ENCODE measurements around the gene CCDC92B. TPM values are rescaled to one million over a fixed set of nuclear protein-coding genes. Genes with fewer than 3 reads are reported as not detected.

The CCDC92B gene
- total RNA-seq, 1 experiment from 2014 or later = 15.2 TPM

DNA sequence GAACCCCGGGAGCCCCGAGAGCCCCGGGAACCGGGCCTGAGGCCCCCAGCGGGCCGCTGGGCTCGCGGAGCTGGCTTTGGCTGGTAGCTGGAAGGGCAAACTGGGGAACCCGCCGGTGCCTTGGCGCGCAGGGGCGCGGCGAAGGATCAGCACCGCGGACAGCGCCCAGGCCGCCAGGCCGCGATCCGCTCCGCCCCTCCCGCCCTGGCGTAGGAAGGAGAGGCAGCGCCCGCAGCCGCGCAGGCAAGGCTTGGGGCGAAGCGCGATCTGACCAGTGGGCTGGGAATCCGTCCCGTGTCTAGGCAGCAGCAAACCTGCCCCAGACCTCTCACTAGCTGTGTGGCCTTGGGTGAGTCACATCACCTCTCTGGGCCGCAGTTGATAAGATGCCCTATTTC lies 331 bp upstream of the CCDC92B start (continued):
- TF ChIP-seq GABPB1 (CRISPR knock-in tag; IDR thresholded peaks at IDR 0.05) = peak; percentile 86
- no peak for TF ChIP-seq HMGA2 (CRISPR knock-in tag; IDR thresholded peaks at IDR 0.05)
- peak; percentile 94 for TF ChIP-seq TP53 (CRISPR knock-in tag; IDR thresholded peaks at IDR 0.05)
- TF ChIP-seq, protein P1, sequence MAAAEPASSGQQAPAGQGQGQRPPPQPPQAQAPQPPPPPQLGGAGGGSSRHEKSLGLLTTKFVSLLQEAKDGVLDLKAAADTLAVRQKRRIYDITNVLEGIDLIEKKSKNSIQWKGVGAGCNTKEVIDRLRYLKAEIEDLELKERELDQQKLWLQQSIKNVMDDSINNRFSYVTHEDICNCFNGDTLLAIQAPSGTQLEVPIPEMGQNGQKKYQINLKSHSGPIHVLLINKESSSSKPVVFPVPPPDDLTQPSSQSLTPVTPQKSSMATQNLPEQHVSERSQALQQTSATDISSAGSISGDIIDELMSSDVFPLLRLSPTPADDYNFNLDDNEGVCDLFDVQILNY (CRISPR knock-in tag; IDR thresholded peaks at IDR 0.05) = peak; percentile 90
- TF ChIP-seq, protein P2, sequence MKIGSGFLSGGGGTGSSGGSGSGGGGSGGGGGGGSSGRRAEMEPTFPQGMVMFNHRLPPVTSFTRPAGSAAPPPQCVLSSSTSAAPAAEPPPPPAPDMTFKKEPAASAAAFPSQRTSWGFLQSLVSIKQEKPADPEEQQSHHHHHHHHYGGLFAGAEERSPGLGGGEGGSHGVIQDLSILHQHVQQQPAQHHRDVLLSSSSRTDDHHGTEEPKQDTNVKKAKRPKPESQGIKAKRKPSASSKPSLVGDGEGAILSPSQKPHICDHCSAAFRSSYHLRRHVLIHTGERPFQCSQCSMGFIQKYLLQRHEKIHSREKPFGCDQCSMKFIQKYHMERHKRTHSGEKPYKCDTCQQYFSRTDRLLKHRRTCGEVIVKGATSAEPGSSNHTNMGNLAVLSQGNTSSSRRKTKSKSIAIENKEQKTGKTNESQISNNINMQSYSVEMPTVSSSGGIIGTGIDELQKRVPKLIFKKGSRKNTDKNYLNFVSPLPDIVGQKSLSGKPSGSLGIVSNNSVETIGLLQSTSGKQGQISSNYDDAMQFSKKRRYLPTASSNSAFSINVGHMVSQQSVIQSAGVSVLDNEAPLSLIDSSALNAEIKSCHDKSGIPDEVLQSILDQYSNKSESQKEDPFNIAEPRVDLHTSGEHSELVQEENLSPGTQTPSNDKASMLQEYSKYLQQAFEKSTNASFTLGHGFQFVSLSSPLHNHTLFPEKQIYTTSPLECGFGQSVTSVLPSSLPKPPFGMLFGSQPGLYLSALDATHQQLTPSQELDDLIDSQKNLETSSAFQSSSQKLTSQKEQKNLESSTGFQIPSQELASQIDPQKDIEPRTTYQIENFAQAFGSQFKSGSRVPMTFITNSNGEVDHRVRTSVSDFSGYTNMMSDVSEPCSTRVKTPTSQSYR (CRISPR knock-in tag; IDR thresholded peaks at IDR 0.05) = peak; percentile 87
- TF ChIP-seq NFE2L1 (CRISPR knock-in tag; IDR thresholded peaks at IDR 0.05) = peak; percentile 90; the same call in 1 of the 2 replicates
- 0 out of 2 replicates have a peak, but pooled peaks have one; percentile 31 for TF ChIP-seq KAT7 (CRISPR knock-in tag; IDR thresholded peaks at IDR 0.05; ENCODE audit: borderline replicate concordance)
- peak; percentile 81; the same call in 1 of the 2 replicates for TF ChIP-seq ATF1 (CRISPR knock-in tag; IDR thresholded peaks at IDR 0.05)
- TF ChIP-seq ZNF671 (CRISPR knock-in tag; IDR thresholded peaks at IDR 0.05) = no peak
- TF ChIP-seq, protein P3, sequence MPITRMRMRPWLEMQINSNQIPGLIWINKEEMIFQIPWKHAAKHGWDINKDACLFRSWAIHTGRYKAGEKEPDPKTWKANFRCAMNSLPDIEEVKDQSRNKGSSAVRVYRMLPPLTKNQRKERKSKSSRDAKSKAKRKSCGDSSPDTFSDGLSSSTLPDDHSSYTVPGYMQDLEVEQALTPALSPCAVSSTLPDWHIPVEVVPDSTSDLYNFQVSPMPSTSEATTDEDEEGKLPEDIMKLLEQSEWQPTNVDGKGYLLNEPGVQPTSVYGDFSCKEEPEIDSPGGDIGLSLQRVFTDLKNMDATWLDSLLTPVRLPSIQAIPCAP (CRISPR knock-in tag; IDR thresholded peaks at IDR 0.05) = peak; percentile 92
- TF ChIP-seq CBFB (CRISPR knock-in tag; IDR thresholded peaks at IDR 0.05; ENCODE audit: low read depth) = peak; percentile 85; the same call in 1 of the 2 replicates
- no peak for TF ChIP-seq STAT6 (CRISPR knock-in tag; conservative IDR thresholded peaks at IDR 0.05; ENCODE audit: low read depth)
- 0 out of 2 replicates have a peak, but pooled peaks have one; percentile 60 for TF ChIP-seq NR3C1 (CRISPR knock-in tag; conservative IDR thresholded peaks at IDR 0.05; ENCODE audit: low read depth)
- TF ChIP-seq SOX15 (CRISPR knock-in tag; IDR thresholded peaks at IDR 0.05) = no peak

DNA sequence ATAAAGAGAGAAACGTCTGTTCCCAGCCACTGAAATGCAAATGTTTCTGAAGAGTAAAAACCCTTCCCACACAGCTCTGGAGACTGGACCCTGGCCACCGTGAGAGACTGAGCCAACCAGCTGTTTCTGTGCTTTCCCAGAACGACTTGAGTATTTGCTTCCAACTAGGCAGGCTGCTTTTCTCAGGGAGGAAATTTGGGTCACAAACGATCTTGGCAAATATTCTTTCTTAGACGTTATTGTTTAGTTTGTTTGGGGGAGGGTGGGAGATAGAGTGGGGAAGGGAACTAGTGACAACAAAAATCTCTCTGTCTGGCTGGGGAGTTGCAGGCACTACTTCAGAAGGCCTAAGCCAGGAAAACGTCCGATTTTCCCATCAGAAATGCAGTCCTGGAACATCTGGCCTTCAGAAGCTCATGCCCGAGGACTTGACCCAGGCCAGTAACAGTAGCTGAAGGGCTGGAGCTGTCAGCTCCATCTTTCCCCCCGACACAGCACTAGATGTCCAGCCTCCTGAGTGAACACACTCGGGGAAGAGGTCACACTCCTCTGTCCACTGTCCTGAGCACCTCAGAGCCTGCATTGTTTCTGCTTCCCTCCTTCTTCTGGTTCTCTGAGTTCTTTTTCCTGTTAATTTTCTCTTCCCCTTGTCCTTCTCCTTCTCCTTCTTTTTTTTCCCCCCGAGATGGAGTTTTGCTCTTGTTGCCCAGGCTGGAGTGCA lies 4.0 kb downstream of the CCDC92B start:
- Mint-ChIP-seq H3K9me3 (peaks cover 4% of the 10 kb centered on the region; the same call in 1 of the 2 replicates), H3K27ac (peak overlapping the region; percentile 96), H3K4me1 (peaks cover 17% of the 10 kb centered on the region), H3K27me3 (ENCODE audit: low read depth) (peaks cover 5% of the 10 kb centered on the region), H3K4me3 (no peak overlapping the region), H3K36me3 (peaks cover 11% of the 10 kb centered on the region)
- POLR2A ChIA-PET = no interaction called here
- CTCF ChIA-PET = interaction anchor here (0.8 kb wide), 1 partner anchor 329 kb away, joined by 3 read pairs; no protein-coding TSS in a partner anchor
- DNase-seq (ENCODE audit: low spot score) (no peak), ATAC-seq (no peak)
- TF ChIP-seq SMAD4 (CRISPR knock-in tag; IDR thresholded peaks at IDR 0.05) (no peak), KAT7 (CRISPR knock-in tag; IDR thresholded peaks at IDR 0.05; ENCODE audit: borderline replicate concordance) (no peak), ZNF219 (CRISPR knock-in tag; IDR thresholded peaks at IDR 0.05; ENCODE audit: borderline replicate concordance) (no peak), ZNF396 (CRISPR knock-in tag; IDR thresholded peaks at IDR 0.05; ENCODE audit: borderline replicate concordance) (no peak), ZNF121 (CRISPR knock-in tag; IDR thresholded peaks at IDR 0.05) (no peak), HMGA2 (CRISPR knock-in tag; IDR thresholded peaks at IDR 0.05) (no peak)
- TF ChIP-seq, protein P4, sequence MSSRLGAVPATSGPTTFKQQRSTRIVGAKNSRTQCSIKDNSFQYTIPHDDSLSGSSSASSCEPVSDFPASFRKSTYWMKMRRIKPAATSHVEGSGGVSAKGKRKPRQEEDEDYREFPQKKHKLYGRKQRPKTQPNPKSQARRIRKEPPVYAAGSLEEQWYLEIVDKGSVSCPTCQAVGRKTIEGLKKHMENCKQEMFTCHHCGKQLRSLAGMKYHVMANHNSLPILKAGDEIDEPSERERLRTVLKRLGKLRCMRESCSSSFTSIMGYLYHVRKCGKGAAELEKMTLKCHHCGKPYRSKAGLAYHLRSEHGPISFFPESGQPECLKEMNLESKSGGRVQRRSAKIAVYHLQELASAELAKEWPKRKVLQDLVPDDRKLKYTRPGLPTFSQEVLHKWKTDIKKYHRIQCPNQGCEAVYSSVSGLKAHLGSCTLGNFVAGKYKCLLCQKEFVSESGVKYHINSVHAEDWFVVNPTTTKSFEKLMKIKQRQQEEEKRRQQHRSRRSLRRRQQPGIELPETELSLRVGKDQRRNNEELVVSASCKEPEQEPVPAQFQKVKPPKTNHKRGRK (CRISPR knock-in tag; IDR thresholded peaks at IDR 0.05; ENCODE audit: borderline replicate concordance) = no peak
- TF ChIP-seq, protein P5, sequence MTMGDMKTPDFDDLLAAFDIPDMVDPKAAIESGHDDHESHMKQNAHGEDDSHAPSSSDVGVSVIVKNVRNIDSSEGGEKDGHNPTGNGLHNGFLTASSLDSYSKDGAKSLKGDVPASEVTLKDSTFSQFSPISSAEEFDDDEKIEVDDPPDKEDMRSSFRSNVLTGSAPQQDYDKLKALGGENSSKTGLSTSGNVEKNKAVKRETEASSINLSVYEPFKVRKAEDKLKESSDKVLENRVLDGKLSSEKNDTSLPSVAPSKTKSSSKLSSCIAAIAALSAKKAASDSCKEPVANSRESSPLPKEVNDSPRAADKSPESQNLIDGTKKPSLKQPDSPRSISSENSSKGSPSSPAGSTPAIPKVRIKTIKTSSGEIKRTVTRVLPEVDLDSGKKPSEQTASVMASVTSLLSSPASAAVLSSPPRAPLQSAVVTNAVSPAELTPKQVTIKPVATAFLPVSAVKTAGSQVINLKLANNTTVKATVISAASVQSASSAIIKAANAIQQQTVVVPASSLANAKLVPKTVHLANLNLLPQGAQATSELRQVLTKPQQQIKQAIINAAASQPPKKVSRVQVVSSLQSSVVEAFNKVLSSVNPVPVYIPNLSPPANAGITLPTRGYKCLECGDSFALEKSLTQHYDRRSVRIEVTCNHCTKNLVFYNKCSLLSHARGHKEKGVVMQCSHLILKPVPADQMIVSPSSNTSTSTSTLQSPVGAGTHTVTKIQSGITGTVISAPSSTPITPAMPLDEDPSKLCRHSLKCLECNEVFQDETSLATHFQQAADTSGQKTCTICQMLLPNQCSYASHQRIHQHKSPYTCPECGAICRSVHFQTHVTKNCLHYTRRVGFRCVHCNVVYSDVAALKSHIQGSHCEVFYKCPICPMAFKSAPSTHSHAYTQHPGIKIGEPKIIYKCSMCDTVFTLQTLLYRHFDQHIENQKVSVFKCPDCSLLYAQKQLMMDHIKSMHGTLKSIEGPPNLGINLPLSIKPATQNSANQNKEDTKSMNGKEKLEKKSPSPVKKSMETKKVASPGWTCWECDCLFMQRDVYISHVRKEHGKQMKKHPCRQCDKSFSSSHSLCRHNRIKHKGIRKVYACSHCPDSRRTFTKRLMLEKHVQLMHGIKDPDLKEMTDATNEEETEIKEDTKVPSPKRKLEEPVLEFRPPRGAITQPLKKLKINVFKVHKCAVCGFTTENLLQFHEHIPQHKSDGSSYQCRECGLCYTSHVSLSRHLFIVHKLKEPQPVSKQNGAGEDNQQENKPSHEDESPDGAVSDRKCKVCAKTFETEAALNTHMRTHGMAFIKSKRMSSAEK (CRISPR knock-in tag; IDR thresholded peaks at IDR 0.05; ENCODE audit: borderline replicate concordance) = no peak

All from WTC11 (cell line).